ENCODE data around the gene NOSTRIN.

The NOSTRIN gene

GRCh38 chr2:168811696-168812095 lies 9.3 kb downstream of the NOSTRIN start:
- no peaks in the 10 kb centered on the region; the same call in 1 of the 2 replicates for H3K9me2 ChIP-seq (replicated peaks; ENCODE audit: insufficient read depth, low read length)
- H3K9me3 ChIP-seq (ENCODE audit: insufficient read depth, low read length), result no peaks in the 10 kb centered on the region
- H3K4me3 ChIP-seq (ENCODE audit: insufficient read depth, low read length, poor library complexity, severe bottlenecking), result no peak overlapping the region
- H3K27ac ChIP-seq (ENCODE audit: low read depth, low read length), result no peak overlapping the region
- no peaks in the 10 kb centered on the region for H3K36me3 ChIP-seq (ENCODE audit: low read length)
- TF ChIP-seq EZH2phosphoT487 (conservative IDR thresholded peaks at IDR 0.05; ENCODE audit: low read length) (no peak), CTCF (IDR thresholded peaks at IDR 0.05; ENCODE audit: insufficient read depth, low read length, poor library complexity, severe bottlenecking) (no peak)
- H4K20me1 ChIP-seq (ENCODE audit: low read depth, low read length), result no peaks in the 10 kb centered on the region
- no peaks in the 10 kb centered on the region for H3F3A ChIP-seq (ENCODE audit: insufficient read depth)
- no peaks in the 10 kb centered on the region for H3K79me2 ChIP-seq (ENCODE audit: insufficient read depth, low read length)
- no peak overlapping the region for H3K9ac ChIP-seq (ENCODE audit: low read length)
- H3K27me3 ChIP-seq (ENCODE audit: low read length), result no peaks in the 10 kb centered on the region
- no peak overlapping the region for H3K4me2 ChIP-seq (ENCODE audit: low read depth, low read length, poor library complexity, severe bottlenecking)
- H2AFZ ChIP-seq (ENCODE audit: low read depth, low read length, severe bottlenecking), result no peak overlapping the region

GRCh38 chr2:168814046-168814445 lies 11.6 kb downstream of the NOSTRIN start:
- Histone ChIP-seq H3K4me2 (ENCODE audit: low read depth, low read length, poor library complexity, severe bottlenecking) (no peak overlapping the region), H3K4me3 (ENCODE audit: insufficient read depth, low read length, poor library complexity, severe bottlenecking) (no peak overlapping the region), H4K20me1 (ENCODE audit: low read depth, low read length) (no peaks in the 10 kb centered on the region), H3K27me3 (ENCODE audit: low read length) (no peaks in the 10 kb centered on the region), H3K9me3 (ENCODE audit: insufficient read depth, low read length) (no peaks in the 10 kb centered on the region), H3K9ac (ENCODE audit: low read length) (no peak overlapping the region), H3K9me2 (replicated peaks; ENCODE audit: insufficient read depth, low read length) (no peaks in the 10 kb centered on the region; the same call in 1 of the 2 replicates), H2AFZ (ENCODE audit: low read depth, low read length, severe bottlenecking) (no peak overlapping the region), H3K79me2 (ENCODE audit: insufficient read depth, low read length) (no peaks in the 10 kb centered on the region), H3K27ac (ENCODE audit: low read depth, low read length) (no peak overlapping the region), H3F3A (ENCODE audit: insufficient read depth) (no peaks in the 10 kb centered on the region), H3K36me3 (ENCODE audit: low read length) (no peaks in the 10 kb centered on the region)
- no peak for TF ChIP-seq EZH2phosphoT487 (conservative IDR thresholded peaks at IDR 0.05; ENCODE audit: low read length)
- TF ChIP-seq CTCF (IDR thresholded peaks at IDR 0.05; ENCODE audit: insufficient read depth, low read length, poor library complexity, severe bottlenecking), result no peak

- no peaks in the 10 kb centered on the region; the same call in 1 of the 2 replicates for H3K9me2 ChIP-seq (replicated peaks; ENCODE audit: insufficient read depth, low read length)
- no peaks in the 10 kb centered on the region for H3K27me3 ChIP-seq (ENCODE audit: low read length)
- no peaks in the 10 kb centered on the region for H3K36me3 ChIP-seq (ENCODE audit: low read length)
- H3F3A ChIP-seq (ENCODE audit: insufficient read depth), result no peaks in the 10 kb centered on the region
- TF ChIP-seq EZH2phosphoT487 (conservative IDR thresholded peaks at IDR 0.05; ENCODE audit: low read length) (no peak), CTCF (IDR thresholded peaks at IDR 0.05; ENCODE audit: insufficient read depth, low read length, poor library complexity, severe bottlenecking) (no peak)
- no peak overlapping the region for H3K9ac ChIP-seq (ENCODE audit: low read length)
- no peak overlapping the region for H3K27ac ChIP-seq (ENCODE audit: low read depth, low read length)
- no peaks in the 10 kb centered on the region for H3K9me3 ChIP-seq (ENCODE audit: insufficient read depth, low read length)
- no peak overlapping the region for H3K4me3 ChIP-seq (ENCODE audit: insufficient read depth, low read length, poor library complexity, severe bottlenecking)
- H2AFZ ChIP-seq (ENCODE audit: low read depth, low read length, severe bottlenecking), result no peak overlapping the region
- H4K20me1 ChIP-seq (ENCODE audit: low read depth, low read length), result no peaks in the 10 kb centered on the region
- no peaks in the 10 kb centered on the region for H3K79me2 ChIP-seq (ENCODE audit: insufficient read depth, low read length)
- no peak overlapping the region for H3K4me2 ChIP-seq (ENCODE audit: low read depth, low read length, poor library complexity, severe bottlenecking)
Observed at GRCh38 chr2:168814939-168815907, 12.8 kb downstream of the NOSTRIN start.

Measured in SU-DHL-6 (cell line).